GM21576 (cell line): ENCODE results near the gene OR5AR1.
"Not testable (repeated sequence)": the region's sequence is repeated elsewhere in the genome, so short reads cannot be mapped to it uniquely, and the experiment has no call there.

Source experiments
- ATAC-seq: cut with Tn5 transposase; IDR thresholded peaks from one replicate; pipeline ENCODE4 v1.9.1; 2021; ENCODE audit warnings: mild to moderate bottlenecking, moderate library complexity; ENCODE audit not compliant: unreplicated experiment

The OR5AR1 gene

DNA sequence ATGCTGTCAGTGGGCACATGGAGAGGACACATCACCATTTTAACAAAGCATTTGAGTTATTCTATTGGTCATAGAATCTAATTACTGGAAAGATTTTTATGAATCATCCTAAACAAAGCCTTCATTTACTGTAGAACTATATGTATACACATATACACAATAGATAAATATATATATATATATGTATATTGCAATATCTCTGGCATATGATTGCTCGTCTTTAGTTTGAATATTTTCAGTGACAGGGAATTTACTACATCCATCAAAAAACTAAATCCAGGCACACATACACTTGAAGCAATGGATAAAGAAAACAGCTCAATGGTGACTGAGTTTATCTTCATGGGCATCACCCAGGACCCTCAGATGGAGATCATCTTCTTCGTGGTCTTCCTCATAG is at the start of gene OR5AR1:
TSS of gene OR5AR1 (plus strand) at position 301 of the 400 bp plus-strand sequence. CDS start at position 301, 0 bp downstream.
- no peak for ATAC-seq

DNA sequence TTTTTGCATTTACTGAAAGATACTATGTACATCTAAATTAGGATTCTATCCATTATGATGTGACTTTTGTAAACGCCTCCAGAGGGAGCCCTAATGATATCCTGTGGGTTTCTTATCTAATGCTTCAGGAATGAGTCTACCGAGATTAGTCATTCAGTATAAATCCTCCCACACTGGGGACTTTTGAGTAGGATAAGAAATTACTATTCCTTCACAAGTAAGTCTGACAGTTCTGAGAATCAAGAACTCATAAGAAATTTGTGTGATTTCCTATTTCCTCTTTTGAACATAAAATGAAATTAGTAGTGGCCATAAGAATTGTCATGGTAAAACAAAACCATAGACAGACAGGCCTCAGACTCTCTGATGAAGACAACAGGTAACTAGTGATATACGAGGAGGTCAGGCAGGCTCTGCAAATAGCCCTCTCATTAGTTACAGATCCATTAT is 38.8 kb upstream of the OR5AR1 start:
- no peak for ATAC-seq

DNA sequence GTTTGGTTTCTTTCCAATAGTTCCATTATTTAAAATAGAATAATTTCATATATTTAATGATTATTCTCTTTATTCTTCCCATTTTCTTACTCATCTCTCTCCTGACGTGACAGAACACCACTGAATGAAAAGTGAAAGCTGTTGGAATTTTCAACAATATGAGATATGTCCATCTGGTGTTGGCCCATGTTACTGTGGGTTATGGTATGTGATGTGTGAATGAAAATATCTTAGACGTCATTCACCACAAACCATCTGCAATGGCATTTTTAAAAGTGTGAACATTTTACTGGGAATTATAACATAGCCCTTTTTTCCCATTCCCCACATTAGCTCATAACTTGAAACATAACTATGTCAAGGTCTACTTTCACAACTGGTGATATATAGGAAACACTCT is 37.5 kb upstream of the OR5AR1 start:
- ATAC-seq: no peak

DNA sequence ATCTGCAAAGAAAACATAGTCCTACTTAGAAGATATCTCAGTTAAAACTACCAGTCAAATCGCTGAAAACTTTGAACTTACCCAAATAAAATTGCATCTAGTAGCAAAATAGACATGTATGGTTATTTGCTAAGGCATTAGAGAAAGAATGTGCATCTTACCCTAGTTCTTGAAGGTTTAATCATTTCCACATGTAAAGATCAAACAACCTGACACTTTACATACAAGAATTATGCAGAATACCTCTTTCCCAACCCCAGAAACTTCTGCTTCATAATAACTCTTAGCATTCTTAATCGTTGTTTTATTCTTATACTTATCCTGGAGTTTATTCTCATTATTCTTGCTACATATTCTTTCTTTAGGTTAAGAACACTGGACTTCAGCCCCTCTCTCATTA is 31.2 kb upstream of the OR5AR1 start:
- ATAC-seq: no peak

DNA sequence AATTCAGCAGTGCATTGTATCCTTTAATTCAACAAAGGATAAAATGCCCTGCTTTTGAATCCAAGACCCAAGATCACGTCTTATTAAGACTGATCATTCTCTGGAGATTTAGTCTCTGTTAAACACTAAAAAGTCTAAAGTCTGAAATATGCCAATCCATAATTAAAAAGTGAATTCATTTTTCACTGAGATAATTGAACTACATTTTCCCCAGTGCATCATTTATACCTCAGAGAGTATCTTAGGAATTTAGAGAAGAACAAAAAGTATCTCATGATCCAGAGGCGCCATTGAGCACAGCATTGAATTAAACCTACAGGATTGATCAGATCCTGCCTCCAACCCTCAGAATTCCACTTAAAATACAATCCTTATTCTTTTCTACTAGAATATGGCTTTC is 26.6 kb upstream of the OR5AR1 start:
- no peak for ATAC-seq

DNA sequence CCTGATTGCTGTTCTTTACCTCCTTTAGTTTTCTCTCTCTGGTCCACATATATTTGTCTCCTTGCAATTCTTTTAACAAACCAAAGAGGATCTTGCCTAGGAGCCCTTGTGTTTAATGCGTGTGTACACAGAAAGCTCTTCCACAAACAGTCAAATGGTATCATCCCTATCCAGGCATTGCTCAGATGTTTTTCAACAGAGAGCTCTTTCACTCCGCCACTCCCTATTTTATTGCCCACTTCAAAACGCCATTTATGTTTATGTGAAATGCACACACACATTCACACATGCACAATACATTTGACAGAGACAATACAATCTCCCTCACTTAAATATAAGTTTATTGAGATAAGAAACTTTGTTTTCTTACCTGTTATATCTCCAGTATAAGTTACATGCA is 26.0 kb upstream of the OR5AR1 start:
- ATAC-seq: no peak

DNA sequence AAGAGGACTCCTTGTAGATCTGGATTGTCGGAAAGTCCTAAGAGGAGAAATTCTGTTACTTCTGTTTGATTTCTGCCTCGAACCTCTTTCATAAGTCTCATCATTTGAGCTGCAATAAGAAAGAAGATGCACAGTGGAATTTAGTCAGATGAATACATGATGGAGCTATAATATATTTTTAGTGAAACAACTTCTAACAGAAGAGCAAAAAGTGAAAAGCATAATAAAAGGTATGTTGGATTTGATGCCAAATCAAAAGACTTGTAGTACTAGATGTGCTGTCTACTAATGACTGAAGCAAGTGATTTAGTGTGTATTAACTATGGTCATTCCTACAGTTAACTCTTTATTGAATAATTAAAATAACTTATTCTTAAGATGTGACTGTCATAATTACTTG is 21.1 kb upstream of the OR5AR1 start, which contains the start of gene OR5AP2:
TSS of gene OR5AP2 (minus strand) at position 101 of the 400 bp plus-strand sequence. CDS start at position 101, 0 bp downstream.
- no peak for ATAC-seq

DNA sequence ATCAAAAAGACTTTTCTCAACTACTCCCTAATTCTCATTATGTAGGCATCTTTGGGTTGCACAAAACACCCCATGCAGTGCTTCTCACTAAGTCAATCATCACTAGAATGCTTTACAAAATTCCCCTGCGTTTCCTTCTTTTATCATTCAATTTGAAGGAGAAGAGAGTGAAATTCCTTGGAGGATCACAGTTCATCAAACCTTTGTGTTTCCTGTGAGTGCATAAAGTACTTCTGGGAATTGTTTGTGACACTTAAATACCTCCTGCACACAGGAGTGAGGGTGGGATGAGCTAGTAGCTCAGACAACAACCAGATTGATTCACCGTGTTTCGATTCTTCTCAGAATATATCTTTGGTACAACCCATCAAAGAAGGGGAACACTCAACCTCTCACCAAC is 3.7 kb upstream of the OR5AR1 start:
- ATAC-seq: no peak

DNA sequence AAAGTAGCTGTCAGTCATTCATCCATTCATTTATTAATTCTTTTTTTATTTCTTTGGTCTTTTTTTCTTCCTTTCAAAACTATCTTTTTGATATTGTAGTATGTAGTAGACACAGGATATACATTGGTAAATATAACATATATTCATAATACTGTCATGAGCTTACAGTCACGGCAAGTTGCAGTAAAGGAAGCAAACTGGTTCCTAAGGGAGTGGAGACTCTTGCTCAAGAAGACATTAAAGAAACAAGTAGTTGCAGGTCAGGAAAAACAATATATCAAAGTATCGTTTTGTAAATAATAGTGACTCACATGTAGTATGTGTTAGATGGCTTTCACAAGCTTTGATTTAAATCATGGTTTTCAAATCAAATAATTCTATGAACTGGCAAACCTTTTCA is 7.5 kb downstream of the OR5AR1 start:
- no peak for ATAC-seq

DNA sequence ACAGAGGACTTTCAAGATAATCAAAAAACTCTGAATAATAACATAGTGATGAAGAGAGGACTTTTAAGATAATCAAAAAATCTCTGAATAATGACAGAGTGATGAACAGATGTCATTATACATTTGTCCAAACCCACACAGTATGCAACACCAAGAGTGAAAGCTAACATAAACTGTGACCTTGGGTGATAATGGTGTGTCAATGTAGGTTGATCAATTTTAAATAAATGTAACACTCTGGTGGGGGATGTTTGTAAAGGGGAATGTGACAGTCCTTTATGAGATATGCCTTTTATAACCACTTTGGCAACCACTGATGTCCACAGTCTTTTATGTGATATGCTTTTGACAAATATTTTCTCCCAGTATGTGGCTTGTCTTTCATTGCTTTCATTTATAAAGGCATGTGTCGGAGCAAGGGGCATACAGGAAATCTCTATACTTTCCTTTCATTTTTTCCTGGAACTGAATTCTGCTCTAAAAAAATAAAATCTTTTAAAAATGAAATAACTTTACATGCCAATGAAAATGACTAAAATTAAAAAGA is 25.1 kb downstream of the OR5AR1 start:
- ATAC-seq: no peak

DNA sequence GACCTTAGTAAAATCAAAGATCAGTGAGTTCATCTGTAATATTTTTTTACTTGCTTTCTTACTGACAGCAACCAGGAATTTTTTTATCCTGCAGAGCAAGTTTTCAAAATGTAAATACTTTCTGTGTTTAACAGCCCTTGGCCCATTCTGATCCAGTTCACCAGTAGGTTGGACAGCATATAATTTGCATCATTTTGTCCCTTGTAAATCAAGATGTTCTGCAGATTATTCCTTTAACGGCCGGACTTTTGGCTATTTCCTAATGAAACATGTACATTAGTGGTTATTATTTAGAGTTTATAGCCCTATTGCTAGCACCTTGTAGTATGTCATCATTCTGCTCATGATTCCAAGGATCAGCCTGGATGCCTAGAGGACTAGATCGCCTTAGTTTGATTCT is 27.7 kb downstream of the OR5AR1 start:
- ATAC-seq: not testable (repeated sequence)

DNA sequence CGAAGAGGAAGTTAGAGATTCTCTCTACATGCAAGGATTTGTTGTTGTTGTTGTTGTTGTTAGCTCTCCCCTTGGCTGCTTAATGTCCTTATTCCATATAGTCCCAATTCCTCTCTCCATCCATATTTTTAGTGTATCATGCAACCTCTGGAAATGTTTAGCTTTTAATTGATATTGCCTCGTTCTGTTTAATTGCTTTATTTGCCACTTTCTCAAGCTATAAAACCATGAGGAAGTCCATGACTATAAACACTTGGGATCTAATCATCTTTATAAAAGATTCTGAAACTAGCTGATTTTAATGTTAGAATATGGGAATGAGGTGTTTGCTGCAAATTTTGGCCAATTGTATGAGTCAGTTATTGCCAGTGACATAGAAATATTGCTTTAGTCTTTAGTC is 29.9 kb downstream of the OR5AR1 start:
- ATAC-seq: no peak

DNA sequence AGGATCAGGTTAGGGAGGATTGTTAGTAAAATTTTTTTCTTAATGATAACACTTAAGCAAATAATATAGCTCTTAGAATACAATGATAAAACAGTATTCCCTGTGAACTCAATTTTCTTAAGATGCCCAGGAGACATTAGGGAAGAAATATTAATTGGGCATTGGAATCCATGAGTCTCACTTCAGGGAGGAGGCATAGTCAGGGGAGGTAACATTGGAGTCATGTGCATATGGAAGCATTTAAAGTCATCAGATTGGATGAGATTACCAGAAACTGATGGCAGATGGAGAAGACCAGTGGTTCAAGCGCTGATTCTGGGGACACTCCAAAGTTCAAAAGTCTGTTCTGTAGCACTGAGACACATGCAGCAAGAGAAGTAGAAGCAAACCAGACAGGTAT is 35.3 kb downstream of the OR5AR1 start, which contains the start of gene OR9G1:
TSS of gene OR9G1 (plus strand) at position 301 of the 400 bp plus-strand sequence. CDS start 1,293 bp downstream, outside the sequence.
- ATAC-seq: no peak

- ATAC-seq: no peak
These were observed 36.9 kb downstream of the OR5AR1 start for GRCh38 chr11:56700242-56700913.

- no peak for ATAC-seq
These were observed 37.5 kb downstream of the OR5AR1 start for GRCh38 chr11:56700914-56701485.

GRCh38 chr11:56705784-56706396 is 42.4 kb downstream of the OR5AR1 start:
- ATAC-seq: no peak

DNA sequence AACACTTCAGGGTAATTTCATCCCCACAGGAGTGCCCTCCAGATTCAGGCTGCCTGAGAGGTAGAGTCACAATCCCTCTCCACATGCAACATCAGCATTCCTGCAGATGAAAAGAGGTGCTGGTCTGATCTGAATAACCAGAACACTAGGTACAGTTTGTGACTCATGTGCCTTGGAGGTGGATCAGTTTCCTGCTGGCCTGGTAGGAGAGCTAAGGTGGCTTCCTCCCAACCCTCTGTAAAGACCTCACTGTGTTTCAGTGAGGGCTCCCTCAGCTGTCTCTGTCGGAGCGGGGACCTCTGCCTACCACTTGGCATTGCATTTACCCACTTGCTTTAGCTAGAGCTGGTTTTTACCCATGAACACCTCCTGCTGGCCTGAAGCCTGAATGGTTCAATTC is 43.0 kb downstream of the OR5AR1 start:
- no peak for ATAC-seq

GRCh38 chr11:56714206-56714605 is 50.7 kb downstream of the OR5AR1 start:
- ATAC-seq: no peak
